ENCODE data around the gene PPIG.

DNA sequence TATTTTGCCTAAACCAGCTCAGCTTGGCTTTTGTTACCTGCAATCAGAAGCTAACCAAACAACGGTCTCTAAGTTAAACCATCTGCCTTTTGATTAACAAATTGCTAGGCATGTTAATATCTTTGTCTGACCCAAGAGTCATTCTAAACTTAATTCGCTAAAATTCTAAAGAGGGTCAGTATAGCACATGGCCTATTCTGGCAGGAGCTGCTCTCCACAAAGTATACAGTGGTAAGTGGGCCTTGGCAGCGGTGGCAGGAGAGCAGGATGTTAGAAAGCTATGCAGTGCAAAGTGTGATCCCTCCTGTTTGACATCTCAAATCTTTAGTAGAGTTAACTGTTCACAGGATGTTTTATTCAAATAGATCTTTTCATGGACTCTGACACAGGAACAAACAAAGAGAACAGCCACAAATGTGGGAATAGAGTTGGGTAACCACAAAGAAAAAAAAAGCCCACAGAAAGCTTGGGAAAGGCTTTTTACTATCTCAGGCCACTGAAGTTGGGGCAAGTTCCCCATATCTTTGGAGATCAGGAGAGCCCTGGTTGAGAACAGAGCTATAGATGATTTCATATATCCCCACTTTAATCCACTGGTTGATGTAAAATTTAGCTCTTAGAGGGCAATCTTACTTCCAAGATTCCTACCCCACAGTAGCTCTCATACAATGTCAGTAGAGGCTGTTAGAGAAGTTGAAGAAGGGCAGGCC lies 99.4 kb downstream of the PPIG start:
- TF ChIP-seq, protein P1, sequence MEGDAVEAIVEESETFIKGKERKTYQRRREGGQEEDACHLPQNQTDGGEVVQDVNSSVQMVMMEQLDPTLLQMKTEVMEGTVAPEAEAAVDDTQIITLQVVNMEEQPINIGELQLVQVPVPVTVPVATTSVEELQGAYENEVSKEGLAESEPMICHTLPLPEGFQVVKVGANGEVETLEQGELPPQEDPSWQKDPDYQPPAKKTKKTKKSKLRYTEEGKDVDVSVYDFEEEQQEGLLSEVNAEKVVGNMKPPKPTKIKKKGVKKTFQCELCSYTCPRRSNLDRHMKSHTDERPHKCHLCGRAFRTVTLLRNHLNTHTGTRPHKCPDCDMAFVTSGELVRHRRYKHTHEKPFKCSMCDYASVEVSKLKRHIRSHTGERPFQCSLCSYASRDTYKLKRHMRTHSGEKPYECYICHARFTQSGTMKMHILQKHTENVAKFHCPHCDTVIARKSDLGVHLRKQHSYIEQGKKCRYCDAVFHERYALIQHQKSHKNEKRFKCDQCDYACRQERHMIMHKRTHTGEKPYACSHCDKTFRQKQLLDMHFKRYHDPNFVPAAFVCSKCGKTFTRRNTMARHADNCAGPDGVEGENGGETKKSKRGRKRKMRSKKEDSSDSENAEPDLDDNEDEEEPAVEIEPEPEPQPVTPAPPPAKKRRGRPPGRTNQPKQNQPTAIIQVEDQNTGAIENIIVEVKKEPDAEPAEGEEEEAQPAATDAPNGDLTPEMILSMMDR (IDR thresholded peaks at IDR 0.05), result no peak
- no peak for TF ChIP-seq POLR2A (IDR thresholded peaks at IDR 0.05)

All from suprapubic skin (tissue), 3 donors.